Subcutaneous adipose tissue (tissue), 4 donors: Measurements from ENCODE around the gene NRIP1. TPM values are rescaled to one million over a fixed set of nuclear protein-coding genes. Genes with fewer than 3 reads are reported as not detected.

ENCODE experiments used
- total RNA-seq, 4 donors: library from RNA; depleted of rRNA; stranded (reverse); fragments of >200 nt; gene quantifications; one replicate each; pipeline ENCODE4 v1.1.0, GENCODE V29; 2016
- TF ChIP-seq, protein P1 (sequence below): fragments of 450-650 bp; IDR thresholded peaks from one replicate; pipeline ENCODE4 v1.5.1; 2016; ENCODE audit warnings: low read depth, mild to moderate bottlenecking, control low read depth, antibody characterized with exemption, moderate library complexity

Gene NRIP1
- total RNA-seq, 4 donors from 2014 or later: 88.4 to 137 (median 118) TPM

DNA sequence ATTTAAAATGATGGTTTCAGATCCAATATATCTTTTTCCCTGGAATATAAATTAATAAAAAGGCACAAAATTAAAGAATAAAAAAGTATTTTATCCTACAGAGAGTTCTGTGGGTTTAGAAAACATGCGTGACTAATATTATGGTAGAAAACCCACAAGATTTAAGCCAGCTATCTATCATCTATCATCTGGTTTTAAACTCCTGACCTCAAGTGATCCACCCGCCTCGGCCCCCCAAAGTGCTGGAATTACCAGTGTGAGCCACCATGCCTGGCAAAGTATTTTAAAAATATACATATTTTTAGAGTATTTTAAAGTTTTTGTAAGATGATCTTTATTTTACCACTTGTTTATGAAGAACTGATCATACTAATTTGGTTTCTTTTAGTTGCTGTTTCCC lies 79.5 kb downstream of the NRIP1 start:
- TF ChIP-seq, protein P1, sequence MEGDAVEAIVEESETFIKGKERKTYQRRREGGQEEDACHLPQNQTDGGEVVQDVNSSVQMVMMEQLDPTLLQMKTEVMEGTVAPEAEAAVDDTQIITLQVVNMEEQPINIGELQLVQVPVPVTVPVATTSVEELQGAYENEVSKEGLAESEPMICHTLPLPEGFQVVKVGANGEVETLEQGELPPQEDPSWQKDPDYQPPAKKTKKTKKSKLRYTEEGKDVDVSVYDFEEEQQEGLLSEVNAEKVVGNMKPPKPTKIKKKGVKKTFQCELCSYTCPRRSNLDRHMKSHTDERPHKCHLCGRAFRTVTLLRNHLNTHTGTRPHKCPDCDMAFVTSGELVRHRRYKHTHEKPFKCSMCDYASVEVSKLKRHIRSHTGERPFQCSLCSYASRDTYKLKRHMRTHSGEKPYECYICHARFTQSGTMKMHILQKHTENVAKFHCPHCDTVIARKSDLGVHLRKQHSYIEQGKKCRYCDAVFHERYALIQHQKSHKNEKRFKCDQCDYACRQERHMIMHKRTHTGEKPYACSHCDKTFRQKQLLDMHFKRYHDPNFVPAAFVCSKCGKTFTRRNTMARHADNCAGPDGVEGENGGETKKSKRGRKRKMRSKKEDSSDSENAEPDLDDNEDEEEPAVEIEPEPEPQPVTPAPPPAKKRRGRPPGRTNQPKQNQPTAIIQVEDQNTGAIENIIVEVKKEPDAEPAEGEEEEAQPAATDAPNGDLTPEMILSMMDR: no peak

DNA sequence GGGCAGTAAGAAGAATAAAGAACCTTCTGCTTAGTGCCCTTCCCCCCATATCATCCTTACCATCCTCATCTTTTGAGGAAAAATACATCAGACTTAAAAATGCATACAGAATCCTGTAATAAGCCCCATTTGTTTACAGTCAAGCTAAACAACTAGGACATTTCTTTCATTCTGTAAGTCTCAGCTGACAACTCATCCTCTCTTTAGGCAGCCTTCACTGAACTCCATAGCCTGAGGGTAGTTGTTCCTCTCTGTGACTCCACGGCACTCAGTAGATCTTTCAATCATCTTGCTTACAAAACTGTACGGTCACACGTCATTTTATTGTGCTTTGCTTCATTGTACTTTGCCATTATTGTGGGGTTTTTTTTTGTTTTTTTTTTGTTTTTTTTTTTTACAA lies 82.5 kb downstream of the NRIP1 start:
- TF ChIP-seq, protein P1: no peak

DNA sequence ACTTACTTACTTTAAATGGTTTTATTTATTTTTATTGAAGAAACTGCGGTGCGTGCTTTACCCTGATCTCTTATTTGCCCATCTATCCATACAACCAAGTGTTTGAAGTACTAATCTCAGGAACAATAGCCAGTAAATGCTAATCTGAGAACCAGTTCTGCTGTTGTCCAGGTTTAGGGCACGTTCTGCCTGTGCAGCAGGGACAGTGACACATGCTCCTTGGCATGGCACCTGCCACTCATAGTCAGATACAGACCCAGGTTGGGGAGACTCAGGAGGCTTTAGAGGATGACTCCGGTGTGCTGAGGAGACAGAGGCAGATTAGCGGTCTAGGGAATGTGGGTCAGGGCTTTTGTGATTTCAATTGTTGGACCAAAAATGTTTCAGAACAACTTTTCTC lies 83.6 kb downstream of the NRIP1 start:
- TF ChIP-seq, protein P1: no peak

DNA sequence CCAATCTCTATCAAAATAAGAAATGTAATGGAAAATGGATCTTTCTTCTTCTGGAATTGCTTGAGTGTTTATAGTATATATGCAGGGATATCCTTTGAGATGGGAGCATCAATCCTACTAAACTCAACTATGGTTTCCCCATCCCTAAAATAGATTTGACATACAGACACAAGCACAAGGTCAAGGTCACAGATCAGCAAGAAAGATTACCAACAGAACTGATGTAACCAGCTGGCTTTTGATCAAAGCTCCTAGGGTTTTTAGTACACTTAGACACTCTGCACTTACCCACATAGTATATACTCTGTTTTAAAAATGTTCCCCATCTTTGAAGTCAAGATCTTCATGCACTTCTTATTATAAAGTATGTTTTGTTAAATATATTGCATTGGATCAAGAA lies 85.5 kb downstream of the NRIP1 start:
- TF ChIP-seq, protein P1: no peak

DNA sequence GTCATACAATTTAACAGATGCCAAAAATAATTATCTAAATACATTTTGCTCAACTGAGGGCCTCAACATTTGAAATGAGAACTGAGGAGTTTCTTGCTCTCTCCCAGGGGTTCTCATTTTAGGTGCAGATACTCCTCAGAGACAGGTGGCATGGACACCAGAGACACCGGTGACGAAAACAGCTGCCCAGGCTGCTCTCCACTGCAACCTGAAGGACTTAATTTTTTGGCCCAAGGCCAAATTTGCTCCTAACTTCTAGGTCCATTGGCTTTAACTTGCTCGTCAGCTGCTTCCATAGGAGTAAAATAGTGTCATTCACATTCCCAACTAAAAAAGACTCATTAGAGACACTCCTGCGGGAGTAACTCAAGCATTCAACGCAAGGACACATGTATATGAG lies 87.0 kb downstream of the NRIP1 start:
- TF ChIP-seq, protein P1: no peak

DNA sequence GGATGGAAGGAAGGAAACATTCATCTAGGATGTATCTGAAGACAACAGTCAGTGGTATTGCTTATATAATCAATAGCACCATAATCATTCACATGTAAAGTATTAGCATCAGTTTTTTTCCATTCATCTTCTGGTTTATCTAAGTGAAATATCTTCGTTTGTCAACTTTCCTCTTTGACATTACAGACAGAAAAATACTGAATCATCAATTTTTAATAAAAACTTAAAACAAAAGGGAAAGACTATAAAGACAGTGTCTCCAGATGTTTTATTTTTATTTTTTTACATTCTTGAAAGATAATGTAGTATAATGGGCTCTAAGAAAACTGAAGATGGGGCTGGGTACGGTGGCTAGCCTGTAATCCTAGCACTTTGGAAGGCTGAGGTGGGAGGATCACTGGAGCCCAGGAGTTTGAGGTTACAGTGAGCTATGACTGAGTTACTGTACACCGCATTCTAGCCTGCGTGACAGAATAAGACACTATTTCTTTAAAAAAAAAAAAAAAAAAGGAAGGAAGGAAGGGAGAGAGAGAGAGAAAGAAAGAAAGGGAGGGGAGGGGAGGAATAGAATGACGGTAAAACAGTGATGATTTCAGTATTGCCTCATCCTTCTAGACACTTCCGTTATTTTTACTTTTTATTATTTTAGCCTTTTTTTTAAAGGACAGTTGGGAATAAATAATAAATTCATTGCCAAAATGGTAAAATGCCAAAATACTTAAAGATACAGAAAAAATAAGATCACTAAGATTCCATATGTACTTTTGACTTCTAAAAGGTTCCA lies 89.5 kb downstream of the NRIP1 start:
- TF ChIP-seq, protein P1: no peak

DNA sequence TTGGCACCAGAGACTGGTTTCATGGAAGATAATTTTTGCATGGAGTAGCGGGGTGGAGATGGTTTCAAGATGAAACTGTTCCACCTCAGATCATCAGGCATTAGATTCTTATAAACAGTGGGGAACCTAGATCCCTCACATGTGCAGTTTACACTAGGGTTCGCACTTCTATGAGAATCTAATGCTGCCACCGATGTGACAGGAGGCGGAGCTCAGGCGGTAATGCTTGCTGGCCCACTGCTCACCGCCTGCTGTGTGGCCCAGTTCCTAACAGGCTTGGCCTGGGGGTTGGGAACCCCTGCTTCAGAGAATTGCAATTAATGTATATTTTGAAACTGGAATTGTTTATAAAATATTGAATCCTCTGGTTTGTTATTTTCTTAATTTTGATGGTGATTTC lies 92.1 kb downstream of the NRIP1 start:
- TF ChIP-seq, protein P1: no peak
